DND-41 (cell line): Measurements from ENCODE around the gene CLK4.

Experiments used
- ATAC-seq: fragments of 200-7000 bp; cut with Tn5 transposase; 3 replicates; pipeline ENCODE4 v1.9.1; 2021; ENCODE audit warnings: low read depth; ENCODE audit not compliant: insufficient read depth
- DNase-seq: peaks from one replicate; pipeline ENCODE4 v3.0.0-alpha.2; 2020
- H2AFZ ChIP-seq: 2 replicates; pipeline ENCODE4 v1.6.0; 2012; ENCODE audit warnings: low read depth, low read length
- H3K27ac ChIP-seq: 2 replicates; pipeline ENCODE4 v1.5.1; 2012; ENCODE audit warnings: low read length, inconsistent platforms
- H3K27me3 ChIP-seq: fragments of 200-600 bp; sonication (generic); 2 replicates; pipeline ENCODE4 v1.6.0; 2012; ENCODE audit warnings: low read length, mild to moderate bottlenecking, inconsistent platforms; ENCODE audit not compliant: insufficient read depth, poor library complexity
- H3K36me3 ChIP-seq: 2 replicates; pipeline ENCODE4 v1.5.1; 2012; ENCODE audit warnings: low read length, inconsistent platforms; ENCODE audit not compliant: insufficient read depth
- H3K4me1 ChIP-seq: 2 replicates; pipeline ENCODE4 v1.5.1; 2012; ENCODE audit warnings: mild to moderate bottlenecking, low read length; ENCODE audit not compliant: insufficient read depth
- H3K4me2 ChIP-seq: 2 replicates; pipeline ENCODE4 v1.6.0; 2012; ENCODE audit warnings: mild to moderate bottlenecking, moderate library complexity, low read length, inconsistent platforms; ENCODE audit not compliant: insufficient read depth
- H3K4me3 ChIP-seq, 2 experiments: fragments of 200-600 bp in 1 of 2; shearing (Covaris generic) in 1 of 2; 2 replicates each; pipeline ENCODE4 v1.5.1; 2012 to 2016; ENCODE audit warnings: inconsistent platforms in 2 of 2, low read length in 2 of 2, mild to moderate bottlenecking in 2 of 2, low read depth in 1 of 2, moderate library complexity in 1 of 2
- H3K79me2 ChIP-seq: 2 replicates; pipeline ENCODE4 v1.6.0; 2012; ENCODE audit warnings: low read length, inconsistent platforms; ENCODE audit not compliant: insufficient read depth
- H3K9ac ChIP-seq: 2 replicates; pipeline ENCODE4 v1.6.0; 2012; ENCODE audit warnings: low read depth, mild to moderate bottlenecking, inconsistent platforms, low read length, moderate library complexity
- H3K9me3 ChIP-seq: 2 replicates; pipeline ENCODE4 v1.5.1; 2012; ENCODE audit warnings: low read length, moderate library complexity, mild to moderate bottlenecking, inconsistent platforms; ENCODE audit not compliant: insufficient read depth, severe bottlenecking
- H4K20me1 ChIP-seq: 2 replicates; pipeline ENCODE4 v1.6.0; 2012; ENCODE audit warnings: low read length; ENCODE audit not compliant: insufficient read depth
- CTCF ChIP-seq: IDR thresholded peaks from 2 replicates; pipeline ENCODE4 v1.5.1; 2012; ENCODE audit warnings: borderline replicate concordance, low read length, moderate library complexity, mild to moderate bottlenecking; ENCODE audit not compliant: poor library complexity, severe bottlenecking; ENCODE audit errors: extremely low read depth
- EZH2 ChIP-seq: IDR thresholded peaks from 3 replicates; pipeline ENCODE4 v1.6.1; 2012; ENCODE audit warnings: borderline replicate concordance, low read depth, mild to moderate bottlenecking, moderate library complexity, low read length, inconsistent platforms; ENCODE audit not compliant: severe bottlenecking

The CLK4 gene

GRCh38 chr5:178572617-178573016 lies 54.2 kb downstream of the CLK4 start:
- Histone ChIP-seq H3K4me3 (no peak overlapping the region), H3K36me3 (no peaks in the 10 kb centered on the region), H3K9me3 (no peaks in the 10 kb centered on the region), H3K27ac (no peak overlapping the region), H3K4me1 (no peaks in the 10 kb centered on the region), H4K20me1 (no peaks in the 10 kb centered on the region), H3K27me3 (no peaks in the 10 kb centered on the region), H3K4me2 (no peak overlapping the region), H3K79me2 (no peaks in the 10 kb centered on the region), H2AFZ (no peak overlapping the region), H3K9ac (no peak overlapping the region)
- TF ChIP-seq EZH2: no peak
- no peak for TF ChIP-seq CTCF
- DNase-seq (no peak), ATAC-seq (no peak)

- DNase-seq (no peak), ATAC-seq (no peak)
- no peak overlapping the region for H3K9ac ChIP-seq
- no peaks in the 10 kb centered on the region for H3K79me2 ChIP-seq
- H3K4me3 ChIP-seq: no peak overlapping the region
- H4K20me1 ChIP-seq: no peaks in the 10 kb centered on the region
- no peaks in the 10 kb centered on the region for H3K27me3 ChIP-seq
- TF ChIP-seq CTCF (no peak), EZH2 (no peak)
- no peaks in the 10 kb centered on the region for H3K9me3 ChIP-seq
- H3K27ac ChIP-seq: no peak overlapping the region
- no peaks in the 10 kb centered on the region for H3K36me3 ChIP-seq
- H3K4me2 ChIP-seq: no peak overlapping the region
- H3K4me1 ChIP-seq: no peaks in the 10 kb centered on the region
- no peak overlapping the region for H2AFZ ChIP-seq
Measured at GRCh38 chr5:178569485-178569884, 57.4 kb downstream of the CLK4 start.

DNA sequence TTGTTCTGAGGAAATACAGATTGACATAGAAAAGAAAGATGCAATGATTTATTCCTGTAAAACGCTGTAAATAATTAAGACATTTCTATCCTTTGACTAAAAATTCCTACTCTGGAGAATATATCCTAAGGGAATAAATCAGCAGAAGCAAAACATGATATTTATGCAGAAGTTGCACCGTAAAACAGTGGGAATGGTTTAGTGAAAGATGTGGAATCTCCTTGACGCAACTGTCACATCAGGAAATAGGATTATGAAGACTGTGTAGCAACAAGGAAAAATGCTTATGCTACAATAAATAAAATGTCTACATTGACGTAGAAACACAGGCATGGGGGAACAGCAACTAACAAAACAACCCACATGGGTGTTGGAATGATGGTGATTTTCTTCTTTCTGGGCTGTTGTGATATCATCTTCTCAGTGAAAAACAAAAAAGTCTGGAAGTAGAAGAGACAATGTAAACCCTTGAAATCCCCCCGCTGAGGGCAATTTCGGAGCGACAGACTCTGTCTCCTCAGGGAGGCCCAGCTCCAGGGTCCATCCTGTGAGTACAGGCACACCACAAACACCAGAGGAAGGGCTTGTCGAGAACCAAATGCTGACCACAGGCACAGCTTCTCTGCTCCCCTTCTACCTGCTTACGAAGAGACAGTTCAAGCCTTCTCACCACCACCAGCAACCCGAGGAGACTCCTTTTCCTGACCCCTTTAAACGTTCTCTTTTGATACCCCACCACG lies 61.9 kb downstream of the CLK4 start:
- H3K4me3 ChIP-seq: no peak overlapping the region
- no peaks in the 10 kb centered on the region for H3K9me3 ChIP-seq
- DNase-seq (no peak), ATAC-seq (no peak)
- no peaks in the 10 kb centered on the region for H3K27me3 ChIP-seq
- H3K27ac ChIP-seq: no peak overlapping the region
- H3K36me3 ChIP-seq: no peaks in the 10 kb centered on the region
- no peak overlapping the region for H2AFZ ChIP-seq
- no peaks in the 10 kb centered on the region for H3K79me2 ChIP-seq
- TF ChIP-seq EZH2 (no peak), CTCF (no peak)
- no peaks in the 10 kb centered on the region for H4K20me1 ChIP-seq
- no peak overlapping the region for H3K9ac ChIP-seq
- H3K4me2 ChIP-seq: no peak overlapping the region
- peaks cover 16% of the 10 kb centered on the region for H3K4me1 ChIP-seq
